Measurements from ENCODE around the gene OSBPL5. TPM values are rescaled to one million over a fixed set of nuclear protein-coding genes. Genes with fewer than 3 reads are reported as not detected.

Gene OSBPL5
- total and polyA plus RNA-seq, 2 donors: 28.2 to 42.3 TPM

- Histone ChIP-seq H3K36me3 (ENCODE audit: control insufficient read depth in 2 of 2, insufficient read depth in 2 of 2, low read length in 1 of 2) (no peaks in the 10 kb centered on the region), H3K4me1 (ENCODE audit: control insufficient read depth in 2 of 2, insufficient read depth in 2 of 2, low read length in 2 of 2) (no peaks in the 10 kb centered on the region), H3K4me3 (ENCODE audit: low read length in 2 of 2) (no peak overlapping the region), H3K27ac (ENCODE audit: low read depth in 1 of 2, low read length in 1 of 2) (no peak overlapping the region), H3K27me3 (ENCODE audit: control insufficient read depth in 2 of 2, insufficient read depth in 1 of 2, low read length in 1 of 2) (no peaks in the 10 kb centered on the region), H3K9me3 (ENCODE audit: control insufficient read depth in 2 of 2, insufficient read depth in 1 of 2, low read length in 1 of 2) (peaks cover 0 to 3% of the 10 kb centered on the region in 2 donors)
- WGBS: 91% methylated on average over 11 of the region's 11 CpGs
- no peak for DNase-seq (ENCODE audit: low read depth in 6 of 9, low spot score in 9 of 9)
Observed at GRCh38 chr11:3186166-3186953, 21.2 kb upstream of the OSBPL5 start.

GRCh38 chr11:3184732-3185347 lies 19.7 kb upstream of the OSBPL5 start:
- H3K27me3 ChIP-seq (ENCODE audit: control insufficient read depth in 2 of 2, insufficient read depth in 1 of 2, low read length in 1 of 2): no peaks in the 10 kb centered on the region
- no peaks in the 10 kb centered on the region for H3K36me3 ChIP-seq (ENCODE audit: control insufficient read depth in 2 of 2, insufficient read depth in 2 of 2, low read length in 1 of 2)
- no peak overlapping the region for H3K4me3 ChIP-seq (ENCODE audit: low read length in 2 of 2)
- no peak for DNase-seq (ENCODE audit: low read depth in 6 of 9, low spot score in 9 of 9)
- H3K9me3 ChIP-seq (ENCODE audit: control insufficient read depth in 2 of 2, insufficient read depth in 1 of 2, low read length in 1 of 2): peaks cover 0 to 3% of the 10 kb centered on the region in 2 donors
- H3K27ac ChIP-seq (ENCODE audit: low read depth in 1 of 2, low read length in 1 of 2): no peak overlapping the region
- 91% methylated on average over 11 of the region's 11 CpGs for WGBS
- no peaks in the 10 kb centered on the region for H3K4me1 ChIP-seq (ENCODE audit: control insufficient read depth in 2 of 2, insufficient read depth in 2 of 2, low read length in 2 of 2)

- WGBS: 97% methylated on average over 6 of the region's 6 CpGs
- no peaks in the 10 kb centered on the region for H3K4me1 ChIP-seq (ENCODE audit: control insufficient read depth in 2 of 2, insufficient read depth in 2 of 2, low read length in 2 of 2)
- H3K27ac ChIP-seq (ENCODE audit: low read depth in 1 of 2, low read length in 1 of 2): no peak overlapping the region
- no peak for DNase-seq (ENCODE audit: low read depth in 6 of 9, low spot score in 9 of 9)
- peaks cover 0 to 3% of the 10 kb centered on the region in 2 donors for H3K9me3 ChIP-seq (ENCODE audit: control insufficient read depth in 2 of 2, insufficient read depth in 1 of 2, low read length in 1 of 2)
- H3K4me3 ChIP-seq (ENCODE audit: low read length in 2 of 2): no peak overlapping the region
- H3K36me3 ChIP-seq (ENCODE audit: control insufficient read depth in 2 of 2, insufficient read depth in 2 of 2, low read length in 1 of 2): no peaks in the 10 kb centered on the region
- H3K27me3 ChIP-seq (ENCODE audit: control insufficient read depth in 2 of 2, insufficient read depth in 1 of 2, low read length in 1 of 2): no peaks in the 10 kb centered on the region
Observed at GRCh38 chr11:3183523-3183922, 18.4 kb upstream of the OSBPL5 start.

GRCh38 chr11:3182462-3182852 lies 17.3 kb upstream of the OSBPL5 start:
- WGBS: 100% methylated on average over 4 of the region's 4 CpGs
- Histone ChIP-seq H3K36me3 (ENCODE audit: control insufficient read depth in 2 of 2, insufficient read depth in 2 of 2, low read length in 1 of 2) (no peaks in the 10 kb centered on the region), H3K4me3 (ENCODE audit: low read length in 2 of 2) (no peak overlapping the region), H3K4me1 (ENCODE audit: control insufficient read depth in 2 of 2, insufficient read depth in 2 of 2, low read length in 2 of 2) (no peaks in the 10 kb centered on the region), H3K27ac (ENCODE audit: low read depth in 1 of 2, low read length in 1 of 2) (no peak overlapping the region), H3K9me3 (ENCODE audit: control insufficient read depth in 2 of 2, insufficient read depth in 1 of 2, low read length in 1 of 2) (peaks cover 0 to 3% of the 10 kb centered on the region in 2 donors), H3K27me3 (ENCODE audit: control insufficient read depth in 2 of 2, insufficient read depth in 1 of 2, low read length in 1 of 2) (no peaks in the 10 kb centered on the region)
- no peak for DNase-seq (ENCODE audit: low read depth in 6 of 9, low spot score in 9 of 9)

GRCh38 chr11:3181725-3182461 lies 16.8 kb upstream of the OSBPL5 start:
- H3K36me3 ChIP-seq (ENCODE audit: control insufficient read depth in 2 of 2, insufficient read depth in 2 of 2, low read length in 1 of 2): no peaks in the 10 kb centered on the region
- no peaks in the 10 kb centered on the region for H3K27me3 ChIP-seq (ENCODE audit: control insufficient read depth in 2 of 2, insufficient read depth in 1 of 2, low read length in 1 of 2)
- no peaks in the 10 kb centered on the region for H3K4me1 ChIP-seq (ENCODE audit: control insufficient read depth in 2 of 2, insufficient read depth in 2 of 2, low read length in 2 of 2)
- no peak overlapping the region for H3K4me3 ChIP-seq (ENCODE audit: low read length in 2 of 2)
- peaks cover 0 to 3% of the 10 kb centered on the region in 2 donors for H3K9me3 ChIP-seq (ENCODE audit: control insufficient read depth in 2 of 2, insufficient read depth in 1 of 2, low read length in 1 of 2)
- WGBS: 96% methylated on average over 12 of the region's 12 CpGs
- DNase-seq (ENCODE audit: low read depth in 6 of 9, low spot score in 9 of 9): no peak
- no peak overlapping the region for H3K27ac ChIP-seq (ENCODE audit: low read depth in 1 of 2, low read length in 1 of 2)

GRCh38 chr11:3180869-3181268 lies 15.8 kb upstream of the OSBPL5 start:
- no peak overlapping the region for H3K4me3 ChIP-seq (ENCODE audit: low read length in 2 of 2)
- no peaks in the 10 kb centered on the region for H3K4me1 ChIP-seq (ENCODE audit: control insufficient read depth in 2 of 2, insufficient read depth in 2 of 2, low read length in 2 of 2)
- H3K27ac ChIP-seq (ENCODE audit: low read depth in 1 of 2, low read length in 1 of 2): no peak overlapping the region
- H3K36me3 ChIP-seq (ENCODE audit: control insufficient read depth in 2 of 2, insufficient read depth in 2 of 2, low read length in 1 of 2): no peaks in the 10 kb centered on the region
- H3K9me3 ChIP-seq (ENCODE audit: control insufficient read depth in 2 of 2, insufficient read depth in 1 of 2, low read length in 1 of 2): peaks cover 1 to 8% of the 10 kb centered on the region in 2 donors
- 98% methylated on average over 5 of the region's 5 CpGs for WGBS
- no peak for DNase-seq (ENCODE audit: low read depth in 6 of 9, low spot score in 9 of 9)
- no peaks in the 10 kb centered on the region for H3K27me3 ChIP-seq (ENCODE audit: control insufficient read depth in 2 of 2, insufficient read depth in 1 of 2, low read length in 1 of 2)

GRCh38 chr11:3178349-3178748 lies 13.2 kb upstream of the OSBPL5 start:
- no peak for DNase-seq (ENCODE audit: low read depth in 6 of 9, low spot score in 9 of 9)
- H3K9me3 ChIP-seq (ENCODE audit: control insufficient read depth in 2 of 2, insufficient read depth in 1 of 2, low read length in 1 of 2): peaks cover 1 to 17% of the 10 kb centered on the region in 2 donors
- no peaks in the 10 kb centered on the region for H3K4me1 ChIP-seq (ENCODE audit: control insufficient read depth in 2 of 2, insufficient read depth in 2 of 2, low read length in 2 of 2)
- WGBS: 70% methylated on average over 2 of the region's 2 CpGs
- no peaks in the 10 kb centered on the region for H3K27me3 ChIP-seq (ENCODE audit: control insufficient read depth in 2 of 2, insufficient read depth in 1 of 2, low read length in 1 of 2)
- no peak overlapping the region for H3K4me3 ChIP-seq (ENCODE audit: low read length in 2 of 2)
- no peaks in the 10 kb centered on the region for H3K36me3 ChIP-seq (ENCODE audit: control insufficient read depth in 2 of 2, insufficient read depth in 2 of 2, low read length in 1 of 2)
- H3K27ac ChIP-seq (ENCODE audit: low read depth in 1 of 2, low read length in 1 of 2): no peak overlapping the region

GRCh38 chr11:3177931-3178330 lies 12.8 kb upstream of the OSBPL5 start:
- Histone ChIP-seq H3K4me1 (ENCODE audit: control insufficient read depth in 2 of 2, insufficient read depth in 2 of 2, low read length in 2 of 2) (peaks cover 0 to 2% of the 10 kb centered on the region in 2 donors), H3K27ac (ENCODE audit: low read depth in 1 of 2, low read length in 1 of 2) (no peak overlapping the region), H3K4me3 (ENCODE audit: low read length in 2 of 2) (no peak overlapping the region), H3K36me3 (ENCODE audit: control insufficient read depth in 2 of 2, insufficient read depth in 2 of 2, low read length in 1 of 2) (no peaks in the 10 kb centered on the region), H3K27me3 (ENCODE audit: control insufficient read depth in 2 of 2, insufficient read depth in 1 of 2, low read length in 1 of 2) (no peaks in the 10 kb centered on the region), H3K9me3 (ENCODE audit: control insufficient read depth in 2 of 2, insufficient read depth in 1 of 2, low read length in 1 of 2) (peaks cover 1 to 17% of the 10 kb centered on the region in 2 donors)
- no peak for DNase-seq (ENCODE audit: low read depth in 6 of 9, low spot score in 9 of 9)
- WGBS: 86% methylated on average over 2 of the region's 2 CpGs

GRCh38 chr11:3176487-3176886 lies 11.4 kb upstream of the OSBPL5 start:
- Histone ChIP-seq H3K4me3 (ENCODE audit: low read length in 2 of 2) (no peak overlapping the region), H3K9me3 (ENCODE audit: control insufficient read depth in 2 of 2, insufficient read depth in 1 of 2, low read length in 1 of 2) (peaks cover 1 to 14% of the 10 kb centered on the region in 2 donors), H3K27ac (ENCODE audit: low read depth in 1 of 2, low read length in 1 of 2) (no peak overlapping the region), H3K27me3 (ENCODE audit: control insufficient read depth in 2 of 2, insufficient read depth in 1 of 2, low read length in 1 of 2) (no peaks in the 10 kb centered on the region), H3K36me3 (ENCODE audit: control insufficient read depth in 2 of 2, insufficient read depth in 2 of 2, low read length in 1 of 2) (no peaks in the 10 kb centered on the region), H3K4me1 (ENCODE audit: control insufficient read depth in 2 of 2, insufficient read depth in 2 of 2, low read length in 2 of 2) (peaks cover 11 to 14% of the 10 kb centered on the region in 2 donors)
- DNase-seq (ENCODE audit: low read depth in 6 of 9, low spot score in 9 of 9): no peak
